Adrenal gland (tissue), 5 donors: ENCODE data around the gene MAD1L1.

Source experiments
- POLR2A ChIP-seq, 2 donors: fragments of 450-650 bp; IDR thresholded peaks; one replicate each; pipeline ENCODE4 v1.6.1; 2017; ENCODE audit warnings: antibody characterized with exemption in 2 of 2, mild to moderate bottlenecking in 2 of 2, moderate library complexity in 1 of 2
- TF ChIP-seq, protein P1 (sequence below), 6 experiments: fragments of 450-650 bp in 4 of 6; fragments of 200-600 bp in 2 of 6; sonication (generic) in 1 of 6; IDR thresholded peaks; 1 replicate in 5 of 6; 2 replicates in 1 of 6; pipeline versions ENCODE4 v1.5.1 to v1.8.0; 2016 to 2021; ENCODE audit warnings: antibody characterized with exemption in 6 of 6, mild to moderate bottlenecking in 2 of 6, moderate library complexity in 1 of 6
- donor health status: DM: no; HTN: no; CAD: no.

GRCh38 chr7:2201686-2202360 lies 30.9 kb downstream of the MAD1L1 start:
- TF ChIP-seq, protein P1, sequence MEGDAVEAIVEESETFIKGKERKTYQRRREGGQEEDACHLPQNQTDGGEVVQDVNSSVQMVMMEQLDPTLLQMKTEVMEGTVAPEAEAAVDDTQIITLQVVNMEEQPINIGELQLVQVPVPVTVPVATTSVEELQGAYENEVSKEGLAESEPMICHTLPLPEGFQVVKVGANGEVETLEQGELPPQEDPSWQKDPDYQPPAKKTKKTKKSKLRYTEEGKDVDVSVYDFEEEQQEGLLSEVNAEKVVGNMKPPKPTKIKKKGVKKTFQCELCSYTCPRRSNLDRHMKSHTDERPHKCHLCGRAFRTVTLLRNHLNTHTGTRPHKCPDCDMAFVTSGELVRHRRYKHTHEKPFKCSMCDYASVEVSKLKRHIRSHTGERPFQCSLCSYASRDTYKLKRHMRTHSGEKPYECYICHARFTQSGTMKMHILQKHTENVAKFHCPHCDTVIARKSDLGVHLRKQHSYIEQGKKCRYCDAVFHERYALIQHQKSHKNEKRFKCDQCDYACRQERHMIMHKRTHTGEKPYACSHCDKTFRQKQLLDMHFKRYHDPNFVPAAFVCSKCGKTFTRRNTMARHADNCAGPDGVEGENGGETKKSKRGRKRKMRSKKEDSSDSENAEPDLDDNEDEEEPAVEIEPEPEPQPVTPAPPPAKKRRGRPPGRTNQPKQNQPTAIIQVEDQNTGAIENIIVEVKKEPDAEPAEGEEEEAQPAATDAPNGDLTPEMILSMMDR (IDR thresholded peaks at IDR 0.05): no peak
- no peak for TF ChIP-seq POLR2A (IDR thresholded peaks at IDR 0.05)
